HG02642 (cell line): ENCODE measurements around the gene GMPR.

Source experiments
- ATAC-seq: cut with Tn5 transposase; IDR thresholded peaks from one replicate; pipeline ENCODE4 v1.9.1; 2021; ENCODE audit warnings: mild to moderate bottlenecking; ENCODE audit not compliant: unreplicated experiment, poor library complexity

Gene GMPR

GRCh38 chr6:16321826-16322225 is 83.4 kb downstream of the GMPR start:
- no peak for ATAC-seq

- peak; percentile 77 for ATAC-seq
Observed at GRCh38 chr6:16322666-16323312, 84.4 kb downstream of the GMPR start.

- no peak for ATAC-seq
Observed at GRCh38 chr6:16324184-16324583, 85.8 kb downstream of the GMPR start.

GRCh38 chr6:16324606-16325225 is 86.3 kb downstream of the GMPR start:
- no peak for ATAC-seq

GRCh38 chr6:16326531-16326930 is 88.1 kb downstream of the GMPR start:
- ATAC-seq = no peak

- no peak for ATAC-seq
Observed at GRCh38 chr6:16326971-16327776, 88.8 kb downstream of the GMPR start.

- ATAC-seq = no peak
Observed at GRCh38 chr6:16327777-16328325, 89.5 kb downstream of the GMPR start.

GRCh38 chr6:16329233-16329632 is 90.8 kb downstream of the GMPR start:
- ATAC-seq = no peak

GRCh38 chr6:16331384-16332174 is 93.2 kb downstream of the GMPR start:
- ATAC-seq = peak; percentile 41

GRCh38 chr6:16332175-16332542 is 93.8 kb downstream of the GMPR start:
- ATAC-seq = peak; percentile 85

- no peak for ATAC-seq
Observed at GRCh38 chr6:16333580-16333979, 95.2 kb downstream of the GMPR start.

- no peak for ATAC-seq
Observed at GRCh38 chr6:16334671-16335070, 96.3 kb downstream of the GMPR start.

GRCh38 chr6:16335176-16335575 is 96.8 kb downstream of the GMPR start:
- no peak for ATAC-seq

GRCh38 chr6:16336056-16336818 is 97.8 kb downstream of the GMPR start:
- ATAC-seq = no peak

- ATAC-seq = no peak
Observed at GRCh38 chr6:16336911-16337294, 98.5 kb downstream of the GMPR start.

- no peak for ATAC-seq
Observed at GRCh38 chr6:16337295-16337975, 99.0 kb downstream of the GMPR start.

GRCh38 chr6:16338577-16339264 is 100.3 kb downstream of the GMPR start:
- ATAC-seq = no peak

GRCh38 chr6:16339265-16339587 is 100.8 kb downstream of the GMPR start:
- no peak for ATAC-seq

- ATAC-seq = no peak
Observed at GRCh38 chr6:16343593-16343992, 105.2 kb downstream of the GMPR start.
